ENCODE measurements around the gene CCNL2.

DNA sequence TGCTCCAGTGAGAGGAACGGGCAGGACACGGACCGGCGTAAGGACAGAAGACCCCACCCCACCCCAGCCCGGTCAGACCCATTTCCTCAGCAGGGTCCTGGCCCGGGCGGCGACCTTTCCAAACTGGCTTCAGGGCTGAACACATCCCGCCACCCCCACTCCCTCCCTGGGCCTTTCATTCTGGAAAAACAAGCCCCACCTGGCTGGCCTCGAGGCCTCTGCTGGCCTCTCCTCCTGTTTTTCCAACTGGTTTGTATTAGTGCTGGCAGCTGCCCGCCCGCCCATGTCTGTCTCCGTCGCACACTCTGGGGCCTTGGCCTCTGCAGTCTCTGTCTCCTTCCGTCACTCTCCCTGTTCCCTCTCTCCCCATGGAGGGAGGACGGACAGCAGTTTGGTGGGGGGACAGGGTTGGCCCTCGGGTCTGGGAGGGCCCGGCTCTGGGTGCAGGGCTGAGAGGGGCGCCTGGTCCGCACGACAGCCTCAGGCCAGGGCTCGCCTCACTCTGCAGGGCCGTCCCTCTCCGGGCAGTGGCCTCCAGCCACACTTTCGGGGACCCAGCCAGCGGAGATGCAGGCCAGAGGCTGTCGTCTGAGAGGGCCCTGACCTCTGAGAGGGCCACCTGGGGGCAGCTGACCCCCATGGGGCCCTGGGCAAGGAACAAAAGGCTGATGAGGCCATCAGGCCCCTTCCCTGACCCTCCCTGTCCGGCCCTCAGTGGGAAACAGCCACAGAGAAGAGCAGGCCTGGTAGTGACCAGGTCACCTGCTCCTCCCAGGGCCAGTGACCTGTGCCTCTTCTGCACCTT is 39.3 kb downstream of the CCNL2 start:
- TF ChIP-seq, protein P1, sequence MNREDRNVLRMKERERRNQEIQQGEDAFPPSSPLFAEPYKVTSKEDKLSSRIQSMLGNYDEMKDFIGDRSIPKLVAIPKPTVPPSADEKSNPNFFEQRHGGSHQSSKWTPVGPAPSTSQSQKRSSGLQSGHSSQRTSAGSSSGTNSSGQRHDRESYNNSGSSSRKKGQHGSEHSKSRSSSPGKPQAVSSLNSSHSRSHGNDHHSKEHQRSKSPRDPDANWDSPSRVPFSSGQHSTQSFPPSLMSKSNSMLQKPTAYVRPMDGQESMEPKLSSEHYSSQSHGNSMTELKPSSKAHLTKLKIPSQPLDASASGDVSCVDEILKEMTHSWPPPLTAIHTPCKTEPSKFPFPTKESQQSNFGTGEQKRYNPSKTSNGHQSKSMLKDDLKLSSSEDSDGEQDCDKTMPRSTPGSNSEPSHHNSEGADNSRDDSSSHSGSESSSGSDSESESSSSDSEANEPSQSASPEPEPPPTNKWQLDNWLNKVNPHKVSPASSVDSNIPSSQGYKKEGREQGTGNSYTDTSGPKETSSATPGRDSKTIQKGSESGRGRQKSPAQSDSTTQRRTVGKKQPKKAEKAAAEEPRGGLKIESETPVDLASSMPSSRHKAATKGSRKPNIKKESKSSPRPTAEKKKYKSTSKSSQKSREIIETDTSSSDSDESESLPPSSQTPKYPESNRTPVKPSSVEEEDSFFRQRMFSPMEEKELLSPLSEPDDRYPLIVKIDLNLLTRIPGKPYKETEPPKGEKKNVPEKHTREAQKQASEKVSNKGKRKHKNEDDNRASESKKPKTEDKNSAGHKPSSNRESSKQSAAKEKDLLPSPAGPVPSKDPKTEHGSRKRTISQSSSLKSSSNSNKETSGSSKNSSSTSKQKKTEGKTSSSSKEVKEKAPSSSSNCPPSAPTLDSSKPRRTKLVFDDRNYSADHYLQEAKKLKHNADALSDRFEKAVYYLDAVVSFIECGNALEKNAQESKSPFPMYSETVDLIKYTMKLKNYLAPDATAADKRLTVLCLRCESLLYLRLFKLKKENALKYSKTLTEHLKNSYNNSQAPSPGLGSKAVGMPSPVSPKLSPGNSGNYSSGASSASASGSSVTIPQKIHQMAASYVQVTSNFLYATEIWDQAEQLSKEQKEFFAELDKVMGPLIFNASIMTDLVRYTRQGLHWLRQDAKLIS (CRISPR knock-in tag; IDR thresholded peaks at IDR 0.05; ENCODE audit: borderline replicate concordance) = no peak
- TF ChIP-seq FOXJ3 (CRISPR knock-in tag; IDR thresholded peaks at IDR 0.05; ENCODE audit: borderline replicate concordance) (no peak), PRRX2 (CRISPR knock-in tag; IDR thresholded peaks at IDR 0.05) (no peak), IRF2 (CRISPR knock-in tag; IDR thresholded peaks at IDR 0.05; ENCODE audit: borderline replicate concordance, low read depth) (no peak), FOXP1 (CRISPR knock-in tag; IDR thresholded peaks at IDR 0.05; ENCODE audit: borderline replicate concordance) (no peak)
- TF ChIP-seq, protein P2, sequence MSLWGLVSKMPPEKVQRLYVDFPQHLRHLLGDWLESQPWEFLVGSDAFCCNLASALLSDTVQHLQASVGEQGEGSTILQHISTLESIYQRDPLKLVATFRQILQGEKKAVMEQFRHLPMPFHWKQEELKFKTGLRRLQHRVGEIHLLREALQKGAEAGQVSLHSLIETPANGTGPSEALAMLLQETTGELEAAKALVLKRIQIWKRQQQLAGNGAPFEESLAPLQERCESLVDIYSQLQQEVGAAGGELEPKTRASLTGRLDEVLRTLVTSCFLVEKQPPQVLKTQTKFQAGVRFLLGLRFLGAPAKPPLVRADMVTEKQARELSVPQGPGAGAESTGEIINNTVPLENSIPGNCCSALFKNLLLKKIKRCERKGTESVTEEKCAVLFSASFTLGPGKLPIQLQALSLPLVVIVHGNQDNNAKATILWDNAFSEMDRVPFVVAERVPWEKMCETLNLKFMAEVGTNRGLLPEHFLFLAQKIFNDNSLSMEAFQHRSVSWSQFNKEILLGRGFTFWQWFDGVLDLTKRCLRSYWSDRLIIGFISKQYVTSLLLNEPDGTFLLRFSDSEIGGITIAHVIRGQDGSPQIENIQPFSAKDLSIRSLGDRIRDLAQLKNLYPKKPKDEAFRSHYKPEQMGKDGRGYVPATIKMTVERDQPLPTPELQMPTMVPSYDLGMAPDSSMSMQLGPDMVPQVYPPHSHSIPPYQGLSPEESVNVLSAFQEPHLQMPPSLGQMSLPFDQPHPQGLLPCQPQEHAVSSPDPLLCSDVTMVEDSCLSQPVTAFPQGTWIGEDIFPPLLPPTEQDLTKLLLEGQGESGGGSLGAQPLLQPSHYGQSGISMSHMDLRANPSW (CRISPR knock-in tag; conservative IDR thresholded peaks at IDR 0.05; ENCODE audit: low read depth) = no peak
- TF ChIP-seq, protein P3, sequence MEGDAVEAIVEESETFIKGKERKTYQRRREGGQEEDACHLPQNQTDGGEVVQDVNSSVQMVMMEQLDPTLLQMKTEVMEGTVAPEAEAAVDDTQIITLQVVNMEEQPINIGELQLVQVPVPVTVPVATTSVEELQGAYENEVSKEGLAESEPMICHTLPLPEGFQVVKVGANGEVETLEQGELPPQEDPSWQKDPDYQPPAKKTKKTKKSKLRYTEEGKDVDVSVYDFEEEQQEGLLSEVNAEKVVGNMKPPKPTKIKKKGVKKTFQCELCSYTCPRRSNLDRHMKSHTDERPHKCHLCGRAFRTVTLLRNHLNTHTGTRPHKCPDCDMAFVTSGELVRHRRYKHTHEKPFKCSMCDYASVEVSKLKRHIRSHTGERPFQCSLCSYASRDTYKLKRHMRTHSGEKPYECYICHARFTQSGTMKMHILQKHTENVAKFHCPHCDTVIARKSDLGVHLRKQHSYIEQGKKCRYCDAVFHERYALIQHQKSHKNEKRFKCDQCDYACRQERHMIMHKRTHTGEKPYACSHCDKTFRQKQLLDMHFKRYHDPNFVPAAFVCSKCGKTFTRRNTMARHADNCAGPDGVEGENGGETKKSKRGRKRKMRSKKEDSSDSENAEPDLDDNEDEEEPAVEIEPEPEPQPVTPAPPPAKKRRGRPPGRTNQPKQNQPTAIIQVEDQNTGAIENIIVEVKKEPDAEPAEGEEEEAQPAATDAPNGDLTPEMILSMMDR (IDR thresholded peaks at IDR 0.05) = no peak
- TF ChIP-seq, protein P4, sequence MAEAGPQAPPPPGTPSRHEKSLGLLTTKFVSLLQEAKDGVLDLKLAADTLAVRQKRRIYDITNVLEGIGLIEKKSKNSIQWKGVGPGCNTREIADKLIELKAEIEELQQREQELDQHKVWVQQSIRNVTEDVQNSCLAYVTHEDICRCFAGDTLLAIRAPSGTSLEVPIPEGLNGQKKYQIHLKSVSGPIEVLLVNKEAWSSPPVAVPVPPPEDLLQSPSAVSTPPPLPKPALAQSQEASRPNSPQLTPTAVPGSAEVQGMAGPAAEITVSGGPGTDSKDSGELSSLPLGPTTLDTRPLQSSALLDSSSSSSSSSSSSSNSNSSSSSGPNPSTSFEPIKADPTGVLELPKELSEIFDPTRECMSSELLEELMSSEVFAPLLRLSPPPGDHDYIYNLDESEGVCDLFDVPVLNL (CRISPR knock-in tag; IDR thresholded peaks at IDR 0.05; ENCODE audit: borderline replicate concordance, low read depth) = no peak
- TF ChIP-seq, protein P5, sequence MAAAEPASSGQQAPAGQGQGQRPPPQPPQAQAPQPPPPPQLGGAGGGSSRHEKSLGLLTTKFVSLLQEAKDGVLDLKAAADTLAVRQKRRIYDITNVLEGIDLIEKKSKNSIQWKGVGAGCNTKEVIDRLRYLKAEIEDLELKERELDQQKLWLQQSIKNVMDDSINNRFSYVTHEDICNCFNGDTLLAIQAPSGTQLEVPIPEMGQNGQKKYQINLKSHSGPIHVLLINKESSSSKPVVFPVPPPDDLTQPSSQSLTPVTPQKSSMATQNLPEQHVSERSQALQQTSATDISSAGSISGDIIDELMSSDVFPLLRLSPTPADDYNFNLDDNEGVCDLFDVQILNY (CRISPR knock-in tag; IDR thresholded peaks at IDR 0.05) = no peak

Measured in WTC11 (cell line).